Vagina (tissue), 2 donors: ENCODE data around the gene TLN1.

Source experiments
- CTCF ChIP-seq, 3 experiments: fragments of 450-650 bp in 2 of 3; fragments of 200-600 bp in 1 of 3; sonication (generic) in 1 of 3; IDR thresholded peaks; one replicate each; pipeline ENCODE4 v1.5.1; 2017 to 2019; ENCODE audit warnings: antibody characterized with exemption in 3 of 3, mild to moderate bottlenecking in 2 of 3, moderate library complexity in 2 of 3
- POLR2AphosphoS5 ChIP-seq, 2 donors: sonication (generic); formaldehyde crosslinking; IDR thresholded peaks; one replicate each; pipeline ENCODE4 v1.9.0; 2017; ENCODE audit warnings: antibody characterized with exemption in 2 of 2, mild to moderate bottlenecking in 2 of 2, low read depth in 1 of 2; ENCODE audit not compliant: insufficient read depth in 1 of 2

GRCh38 chr9:35695943-35696401 lies 36.0 kb downstream of the TLN1 start:
- TF ChIP-seq CTCF (IDR thresholded peaks at IDR 0.05), result no peak
- no peak for TF ChIP-seq POLR2AphosphoS5 (IDR thresholded peaks at IDR 0.05; ENCODE audit: insufficient read depth in 1 of 2, low read depth in 1 of 2)
